HEK293 (cell line): ENCODE data around the gene ENO3.

Experiments
- BCL11B ChIP-seq: fragments of 450-650 bp; formaldehyde crosslinking; IDR thresholded peaks from 2 replicates; pipeline ENCODE4 v1.5.1; 2016; ENCODE audit warnings: low read depth, missing biosample characterization, missing genetic modification characterization
- IKZF3 ChIP-seq: fragments of 450-650 bp; IDR thresholded peaks from 2 replicates; pipeline ENCODE4 v1.5.0; 2018; ENCODE audit warnings: missing biosample characterization, mild to moderate bottlenecking, missing genetic modification characterization, moderate library complexity
- KLF1 ChIP-seq: fragments of 450-650 bp; formaldehyde crosslinking; IDR thresholded peaks from 2 replicates; pipeline ENCODE4 v1.5.1; 2016; ENCODE audit warnings: missing biosample characterization, missing genetic modification characterization
- KLF16 ChIP-seq: fragments of 450-650 bp; formaldehyde crosslinking; IDR thresholded peaks from 2 replicates; pipeline ENCODE4 v1.5.1; 2017; ENCODE audit warnings: missing biosample characterization, missing genetic modification characterization
- KLF8 ChIP-seq: fragments of 450-650 bp; formaldehyde crosslinking; IDR thresholded peaks from 2 replicates; pipeline ENCODE4 v1.5.1; 2016; ENCODE audit warnings: missing biosample characterization, missing genetic modification characterization
- KLF9 ChIP-seq: fragments of 450-650 bp; formaldehyde crosslinking; IDR thresholded peaks from 2 replicates; pipeline ENCODE4 v1.5.1; 2016; ENCODE audit warnings: missing biosample characterization, missing genetic modification characterization, low read depth
- SETDB1 ChIP-seq: IDR thresholded peaks from one replicate; pipeline ENCODE4 v1.6.1; 2017; ENCODE audit warnings: mild to moderate bottlenecking, low read length, moderate library complexity, mixed read lengths; ENCODE audit not compliant: insufficient read length
- SP3 ChIP-seq: fragments of 450-650 bp; formaldehyde crosslinking; IDR thresholded peaks from 2 replicates; pipeline ENCODE4 v1.5.1; 2016; ENCODE audit warnings: missing biosample characterization, missing genetic modification characterization
- YY1 ChIP-seq: fragments of 450-650 bp; formaldehyde crosslinking; IDR thresholded peaks from 2 replicates; pipeline ENCODE4 v1.5.1; 2018; ENCODE audit warnings: missing biosample characterization, missing genetic modification characterization
- ZFP37 ChIP-seq: fragments of 450-650 bp; formaldehyde crosslinking; IDR thresholded peaks from 2 replicates; pipeline ENCODE4 v1.5.1; 2016; ENCODE audit warnings: missing biosample characterization, missing genetic modification characterization
- ZNF146 ChIP-seq: fragments of 450-650 bp; formaldehyde crosslinking; IDR thresholded peaks from 2 replicates; pipeline ENCODE4 v1.5.1; 2016; ENCODE audit warnings: missing biosample characterization, missing genetic modification characterization
- ZNF335 ChIP-seq: fragments of 450-650 bp; formaldehyde crosslinking; conservative IDR thresholded peaks from 2 replicates; pipeline ENCODE4 v1.5.1; 2016; ENCODE audit warnings: missing biosample characterization, missing genetic modification characterization
- ZNF391 ChIP-seq: fragments of 450-650 bp; formaldehyde crosslinking; IDR thresholded peaks from 2 replicates; pipeline ENCODE4 v1.5.1; 2016; ENCODE audit warnings: low read depth, missing biosample characterization, missing genetic modification characterization, borderline replicate concordance
- ZNF394 ChIP-seq: fragments of 450-650 bp; formaldehyde crosslinking; IDR thresholded peaks from 2 replicates; pipeline ENCODE4 v1.5.1; 2016; ENCODE audit warnings: missing biosample characterization, missing genetic modification characterization, mild to moderate bottlenecking, moderate library complexity, borderline replicate concordance
- ZNF561 ChIP-seq: fragments of 450-650 bp; IDR thresholded peaks from 2 replicates; pipeline ENCODE4 v1.5.1; 2018; ENCODE audit warnings: missing biosample characterization, missing genetic modification characterization, borderline replicate concordance
- ZNF660 ChIP-seq: fragments of 450-650 bp; IDR thresholded peaks from 2 replicates; pipeline ENCODE4 v1.5.1; 2018; ENCODE audit warnings: missing biosample characterization, mild to moderate bottlenecking, missing genetic modification characterization
- TF ChIP-seq, protein P1 (sequence below): fragments of 450-650 bp; formaldehyde crosslinking; optimal IDR thresholded peaks from 2 replicates; pipeline ENCODE3; 2016; ENCODE audit warnings: missing biosample characterization, mild to moderate bottlenecking, missing genetic modification characterization
- TF ChIP-seq, protein P2 (sequence below): fragments of 450-650 bp; formaldehyde crosslinking; IDR thresholded peaks from 2 replicates; pipeline ENCODE4 v1.5.1; 2016; ENCODE audit warnings: missing biosample characterization, missing genetic modification characterization
- TF ChIP-seq, protein P3 (sequence below): fragments of 450-650 bp; formaldehyde crosslinking; IDR thresholded peaks from 2 replicates; pipeline ENCODE4 v1.5.1; 2016; ENCODE audit warnings: missing biosample characterization, missing genetic modification characterization
- TF ChIP-seq, protein P4 (sequence below): fragments of 450-650 bp; formaldehyde crosslinking; IDR thresholded peaks from 2 replicates; pipeline ENCODE4 v1.5.1; 2016; ENCODE audit warnings: missing biosample characterization, missing genetic modification characterization
- TF ChIP-seq, protein P5 (sequence below): fragments of 450-650 bp; formaldehyde crosslinking; IDR thresholded peaks from 2 replicates; pipeline ENCODE4 v1.5.1; 2016; ENCODE audit warnings: missing biosample characterization, missing genetic modification characterization

The ENO3 gene

DNA sequence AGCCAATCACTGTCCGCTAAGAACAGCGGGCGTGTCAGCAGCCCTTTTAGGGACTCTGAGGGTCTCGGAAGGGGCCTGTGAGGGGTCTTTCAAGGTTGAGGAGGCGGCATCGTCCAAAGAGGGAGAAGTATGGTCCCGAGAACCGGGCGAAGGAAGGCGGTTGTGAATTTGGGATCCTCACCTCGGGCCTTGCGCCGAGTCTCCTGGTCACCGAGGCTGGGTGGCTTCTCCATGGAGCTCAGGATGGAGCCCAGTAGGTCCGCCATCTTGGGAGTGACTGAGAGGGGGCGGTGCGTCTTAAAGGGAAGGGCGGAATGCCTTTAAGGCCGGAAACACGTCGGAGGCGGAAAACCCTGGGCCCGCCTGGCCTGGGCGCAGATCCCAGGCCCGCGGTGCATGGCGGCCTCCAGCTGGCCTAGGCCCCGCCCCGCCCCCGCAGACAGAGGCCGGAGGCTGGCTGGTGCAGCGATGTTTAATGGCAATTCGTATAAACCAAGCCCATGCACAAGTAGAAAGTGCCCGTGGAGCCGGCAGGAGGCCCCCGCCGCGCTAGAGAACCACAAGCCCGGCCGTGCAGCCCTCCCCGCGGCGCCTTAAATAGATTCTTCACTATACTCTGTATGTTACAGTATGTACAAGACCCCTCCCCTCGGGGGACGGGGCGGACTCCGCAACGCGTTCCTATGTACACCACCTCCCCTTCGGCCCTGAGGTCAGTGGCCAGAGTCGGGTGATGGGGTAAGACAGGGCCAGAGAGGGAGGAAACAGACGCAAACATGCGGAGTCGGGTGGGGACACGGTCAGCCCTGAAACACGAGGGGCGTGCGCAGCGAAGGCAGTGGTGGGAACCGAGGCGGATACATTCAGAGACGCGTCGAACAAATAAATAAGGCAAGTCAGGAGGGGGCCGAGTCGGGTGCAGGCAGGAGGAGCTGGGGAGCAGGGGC lies 16.9 kb downstream of the ENO3 start, which contains the start of gene SPAG7 (continued):
- no peak for TF ChIP-seq ZNF146
- peak; percentile 96 for TF ChIP-seq ZNF660 (tag by site-specific recombination)
- TF ChIP-seq KLF1 = peak; percentile 62
- TF ChIP-seq, protein P1, sequence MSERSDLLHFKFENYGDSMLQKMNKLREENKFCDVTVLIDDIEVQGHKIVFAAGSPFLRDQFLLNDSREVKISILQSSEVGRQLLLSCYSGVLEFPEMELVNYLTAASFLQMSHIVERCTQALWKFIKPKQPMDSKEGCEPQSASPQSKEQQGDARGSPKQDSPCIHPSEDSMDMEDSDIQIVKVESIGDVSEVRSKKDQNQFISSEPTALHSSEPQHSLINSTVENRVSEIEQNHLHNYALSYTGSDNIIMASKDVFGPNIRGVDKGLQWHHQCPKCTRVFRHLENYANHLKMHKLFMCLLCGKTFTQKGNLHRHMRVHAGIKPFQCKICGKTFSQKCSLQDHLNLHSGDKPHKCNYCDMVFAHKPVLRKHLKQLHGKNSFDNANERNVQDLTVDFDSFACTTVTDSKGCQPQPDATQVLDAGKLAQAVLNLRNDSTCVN (tag by site-specific recombination) = peak; percentile 39
- TF ChIP-seq KLF16 (tag by site-specific recombination) = peak; percentile 97
- TF ChIP-seq, protein P2, sequence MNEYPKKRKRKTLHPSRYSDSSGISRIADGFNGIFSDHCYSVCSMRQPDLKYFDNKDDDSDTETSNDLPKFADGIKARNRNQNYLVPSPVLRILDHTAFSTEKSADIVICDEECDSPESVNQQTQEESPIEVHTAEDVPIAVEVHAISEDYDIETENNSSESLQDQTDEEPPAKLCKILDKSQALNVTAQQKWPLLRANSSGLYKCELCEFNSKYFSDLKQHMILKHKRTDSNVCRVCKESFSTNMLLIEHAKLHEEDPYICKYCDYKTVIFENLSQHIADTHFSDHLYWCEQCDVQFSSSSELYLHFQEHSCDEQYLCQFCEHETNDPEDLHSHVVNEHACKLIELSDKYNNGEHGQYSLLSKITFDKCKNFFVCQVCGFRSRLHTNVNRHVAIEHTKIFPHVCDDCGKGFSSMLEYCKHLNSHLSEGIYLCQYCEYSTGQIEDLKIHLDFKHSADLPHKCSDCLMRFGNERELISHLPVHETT (tag by site-specific recombination) = peak; percentile 75; the same call in 1 of the 2 replicates
- no peak for TF ChIP-seq BCL11B (tag by site-specific recombination)
- TF ChIP-seq SETDB1 = peak; percentile 7
- TF ChIP-seq IKZF3 (tag by site-specific recombination) = peak; percentile 82
- peak; percentile 98 for TF ChIP-seq ZNF335 (tag by site-specific recombination)
- TF ChIP-seq KLF8 (tag by site-specific recombination) = peak; percentile 90
- TF ChIP-seq, protein P3, sequence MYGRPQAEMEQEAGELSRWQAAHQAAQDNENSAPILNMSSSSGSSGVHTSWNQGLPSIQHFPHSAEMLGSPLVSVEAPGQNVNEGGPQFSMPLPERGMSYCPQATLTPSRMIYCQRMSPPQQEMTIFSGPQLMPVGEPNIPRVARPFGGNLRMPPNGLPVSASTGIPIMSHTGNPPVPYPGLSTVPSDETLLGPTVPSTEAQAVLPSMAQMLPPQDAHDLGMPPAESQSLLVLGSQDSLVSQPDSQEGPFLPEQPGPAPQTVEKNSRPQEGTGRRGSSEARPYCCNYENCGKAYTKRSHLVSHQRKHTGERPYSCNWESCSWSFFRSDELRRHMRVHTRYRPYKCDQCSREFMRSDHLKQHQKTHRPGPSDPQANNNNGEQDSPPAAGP (tag by site-specific recombination) = peak; percentile 80
- TF ChIP-seq ZNF391 (tag by site-specific recombination) = peak; percentile 40; the same call in 1 of the 2 replicates
- TF ChIP-seq ZNF394 (tag by site-specific recombination) = peak; percentile 34; the same call in 1 of the 2 replicates
- TF ChIP-seq, protein P4, sequence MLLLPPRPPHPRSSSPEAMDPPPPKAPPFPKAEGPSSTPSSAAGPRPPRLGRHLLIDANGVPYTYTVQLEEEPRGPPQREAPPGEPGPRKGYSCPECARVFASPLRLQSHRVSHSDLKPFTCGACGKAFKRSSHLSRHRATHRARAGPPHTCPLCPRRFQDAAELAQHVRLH = peak; percentile 8; the same call in 1 of the 2 replicates
- peak; percentile 98 for TF ChIP-seq YY1 (tag by site-specific recombination)
- peak; percentile 70 for TF ChIP-seq SP3 (tag by site-specific recombination)
- TF ChIP-seq ZFP37 (tag by site-specific recombination) = peak; percentile 23; the same call in 1 of the 2 replicates
- TF ChIP-seq ZNF561 (tag by site-specific recombination) = peak; percentile 82; the same call in 1 of the 2 replicates
- peak; percentile 91 for TF ChIP-seq KLF9 (tag by site-specific recombination)
- TF ChIP-seq, protein P5, sequence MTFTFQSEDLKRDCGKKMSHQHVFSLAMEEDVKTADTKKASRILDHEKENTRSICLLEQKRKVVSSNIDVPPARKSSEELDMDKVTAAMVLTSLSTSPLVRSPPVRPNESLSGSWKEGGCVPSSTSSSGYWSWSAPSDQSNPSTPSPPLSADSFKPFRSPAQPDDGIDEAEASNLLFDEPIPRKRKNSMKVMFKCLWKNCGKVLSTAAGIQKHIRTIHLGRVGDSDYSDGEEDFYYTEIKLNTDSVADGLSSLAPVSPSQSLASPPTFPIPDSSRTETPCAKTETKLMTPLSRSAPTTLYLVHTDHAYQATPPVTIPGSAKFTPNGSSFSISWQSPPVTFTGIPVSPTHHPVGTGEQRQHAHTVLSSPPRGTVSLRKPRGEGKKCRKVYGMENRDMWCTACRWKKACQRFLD (tag by site-specific recombination) = no peak
